SW480 (cell line): ENCODE measurements around the gene PPP1R9B.

Experiments
- DNase-seq: peaks from one replicate; pipeline ENCODE4 v3.0.0-alpha.2; 2016; ENCODE audit warnings: low spot score

PPP1R9B gene

DNA sequence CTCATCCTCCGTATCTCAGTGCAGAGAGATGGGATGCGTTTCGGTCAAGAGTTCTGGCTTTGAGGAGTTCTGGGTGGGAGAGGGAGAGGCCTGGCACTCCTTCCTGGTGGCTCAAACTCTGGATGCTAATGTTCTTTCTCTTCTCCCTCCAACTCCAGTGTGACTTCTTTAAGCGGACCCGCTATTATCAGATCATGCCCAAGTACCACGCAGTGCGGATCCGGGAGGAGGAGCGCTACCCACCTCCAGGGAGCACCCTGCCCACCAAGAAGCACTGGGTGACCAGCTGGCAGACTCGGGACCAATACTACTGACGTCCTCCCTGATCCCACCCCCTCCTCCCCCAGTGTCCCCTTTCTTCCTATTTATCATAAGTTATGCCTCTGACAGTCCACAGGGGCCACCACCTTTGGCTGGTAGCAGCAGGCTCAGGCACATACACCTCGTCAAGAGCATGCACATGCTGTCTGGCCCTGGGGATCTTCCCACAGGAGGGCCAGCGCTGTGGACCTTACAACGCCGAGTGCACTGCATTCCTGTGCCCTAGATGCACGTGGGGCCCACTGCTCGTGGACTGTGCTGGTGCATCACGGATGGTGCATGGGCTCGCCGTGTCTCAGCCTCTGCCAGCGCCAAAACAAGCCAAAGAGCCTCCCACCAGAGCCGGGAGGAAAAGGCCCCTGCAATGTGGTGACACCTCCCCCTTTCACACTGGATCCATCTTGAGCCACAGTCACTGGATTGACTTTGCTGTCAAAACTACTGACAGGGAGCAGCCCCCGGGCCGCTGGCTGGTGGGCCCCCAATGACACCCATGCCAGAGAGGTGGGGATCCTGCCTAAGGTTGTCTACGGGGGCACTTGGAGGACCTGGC lies 61.3 kb downstream of the PPP1R9B start:
- no peak for DNase-seq

GRCh38 chr17:50087912-50088405 lies 62.5 kb downstream of the PPP1R9B start:
- DNase-seq: no peak

DNA sequence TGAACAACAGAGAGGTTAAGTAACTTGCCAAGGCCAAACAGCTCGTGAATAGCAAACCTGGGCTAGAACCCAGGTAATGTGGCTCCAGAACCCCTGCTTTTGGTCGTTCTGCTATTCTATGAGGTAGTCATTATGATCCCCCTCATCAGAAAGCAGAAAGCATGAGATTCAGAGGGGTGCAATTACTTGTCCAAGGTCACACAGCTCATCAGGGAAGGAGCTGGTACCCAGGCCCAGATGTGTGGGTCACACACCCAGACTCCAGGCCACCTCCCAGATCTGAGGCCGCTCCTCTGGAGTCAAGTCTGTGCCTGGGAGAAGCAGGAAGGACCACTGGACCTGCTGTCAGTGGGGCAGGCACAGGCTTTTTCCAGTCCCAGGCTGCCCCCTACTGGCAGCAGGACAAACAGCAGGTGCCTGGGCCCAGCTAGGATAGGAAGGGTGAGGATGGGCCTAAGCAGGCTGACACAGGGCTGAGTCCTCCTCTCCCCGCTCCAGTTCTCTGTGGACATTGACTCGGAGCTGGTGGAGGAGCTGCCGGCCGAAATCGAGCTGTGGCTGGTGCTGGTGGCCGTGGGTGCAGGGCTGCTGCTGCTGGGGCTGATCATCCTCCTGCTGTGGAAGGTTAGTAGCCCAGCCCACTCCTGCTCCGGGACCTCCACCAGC lies 63.1 kb downstream of the PPP1R9B start:
- peak; percentile 70 for DNase-seq
